Stimulated activated CD4-positive, alpha-beta T cell treated with anti-CD3 and anti-CD28 coated beads, Interleukin-1b, Interleukin-23, amount 100 ng/mL, for 48 hours (primary cell): Measurements from ENCODE around the gene LRTM2.

Source experiments
- DNase-seq: peaks from one replicate; pipeline ENCODE4 v3.0.0-alpha.2; 2020

The LRTM2 gene

GRCh38 chr12:1820191-1820895 lies at the start of gene LRTM2:
TSS of gene LRTM2 (plus strand) at chr12:1820565. CDS start at chr12:1828149, 7,584 bp downstream.
- DNase-seq = no peak

GRCh38 chr12:1773937-1774655 lies 46.3 kb upstream of the LRTM2 start:
- no peak for DNase-seq

DNA sequence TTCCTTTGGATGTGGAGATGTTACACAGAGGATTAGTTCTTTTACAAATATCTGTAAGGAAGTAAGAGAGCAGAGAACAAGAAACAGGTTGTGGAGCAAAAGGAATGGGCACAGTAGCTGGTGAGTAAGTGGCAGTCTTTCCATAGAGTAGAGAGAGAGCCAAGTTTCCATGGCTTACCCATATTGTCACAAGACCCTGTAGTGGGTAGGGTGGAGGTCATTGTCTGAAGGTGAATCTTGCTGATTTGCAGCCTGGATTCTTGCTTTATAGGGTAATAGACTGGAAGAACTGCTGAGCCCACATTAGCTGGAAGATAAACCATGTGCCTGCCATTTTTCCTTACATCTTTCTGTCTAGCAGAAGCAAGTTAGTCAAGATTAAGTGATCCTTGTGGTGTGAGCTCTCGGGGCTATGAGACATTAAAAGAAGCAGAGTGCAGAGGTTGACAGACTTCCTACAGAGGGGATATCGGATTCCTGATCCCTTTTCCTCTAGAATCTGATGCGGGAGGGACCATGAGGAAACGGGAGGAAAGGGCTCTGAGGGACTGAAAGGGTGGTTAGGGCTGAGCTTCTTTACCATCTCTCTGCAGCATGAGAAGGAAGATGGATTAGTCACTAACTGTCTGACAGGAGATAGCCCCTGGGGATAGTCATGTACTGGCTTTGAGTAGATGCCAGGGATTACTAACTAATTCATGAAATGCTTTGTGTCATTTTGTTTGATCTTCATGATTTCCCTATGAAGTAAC lies 44.0 kb upstream of the LRTM2 start:
- DNase-seq = no peak

DNA sequence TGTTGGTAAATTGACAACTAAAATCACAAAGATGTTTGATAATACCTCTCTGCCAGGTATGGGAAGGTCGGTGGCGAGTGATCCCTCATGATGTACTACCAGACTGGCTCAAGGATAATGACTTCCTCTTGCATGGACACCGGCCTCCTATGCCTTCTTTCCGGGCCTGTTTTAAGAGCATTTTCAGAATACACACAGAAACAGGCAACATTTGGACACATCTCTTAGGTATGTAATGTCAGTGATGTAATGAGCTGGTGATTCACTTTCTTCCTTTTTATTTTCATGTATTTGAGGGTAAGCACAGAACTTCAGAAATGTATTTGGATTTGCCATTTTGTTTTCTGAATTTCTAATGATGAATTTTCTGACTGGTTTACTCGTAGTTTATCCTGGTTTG lies 42.6 kb upstream of the LRTM2 start:
- DNase-seq = no peak

DNA sequence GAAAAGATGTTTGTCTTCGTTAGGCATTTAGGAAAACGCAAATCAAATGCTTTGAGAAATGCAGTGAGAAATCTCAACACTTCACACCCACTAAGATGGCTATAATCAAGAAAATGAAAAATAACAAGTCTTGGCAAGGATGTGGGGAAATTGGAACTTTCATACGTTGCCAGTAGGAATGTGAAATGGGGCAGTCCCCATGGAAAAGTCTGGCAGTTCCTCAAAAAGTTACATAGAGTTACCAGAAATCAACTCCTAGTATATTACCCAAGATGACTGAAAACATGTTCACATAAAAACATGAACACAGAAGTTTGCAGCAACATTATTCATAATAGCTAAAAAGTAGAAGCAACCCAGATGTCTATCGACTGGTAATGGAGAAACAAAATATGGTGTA lies 41.5 kb upstream of the LRTM2 start:
- no peak for DNase-seq

DNA sequence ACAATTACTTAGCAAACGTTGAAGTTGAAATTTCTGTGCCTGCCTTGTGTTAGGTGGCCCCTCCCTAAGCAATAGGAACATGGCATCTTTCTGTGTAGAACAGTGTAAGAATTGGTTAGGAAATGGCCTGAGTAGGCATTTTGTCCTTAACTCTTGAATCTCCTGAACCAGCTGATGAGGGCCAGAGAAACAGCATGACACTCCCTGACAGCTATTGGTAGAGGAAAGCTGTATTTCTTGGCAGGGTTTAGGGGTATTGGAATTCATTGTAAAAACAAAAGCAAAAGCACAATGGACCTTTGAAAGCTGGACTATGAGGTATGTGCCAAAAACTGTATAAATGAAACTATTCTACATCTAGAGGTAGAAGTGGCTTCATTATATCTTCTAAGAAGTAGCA lies 40.6 kb upstream of the LRTM2 start:
- no peak for DNase-seq

- DNase-seq = no peak
These were observed 38.6 kb upstream of the LRTM2 start for GRCh38 chr12:1781772-1782171.

GRCh38 chr12:1782215-1782614 lies 38.1 kb upstream of the LRTM2 start:
- DNase-seq = no peak

DNA sequence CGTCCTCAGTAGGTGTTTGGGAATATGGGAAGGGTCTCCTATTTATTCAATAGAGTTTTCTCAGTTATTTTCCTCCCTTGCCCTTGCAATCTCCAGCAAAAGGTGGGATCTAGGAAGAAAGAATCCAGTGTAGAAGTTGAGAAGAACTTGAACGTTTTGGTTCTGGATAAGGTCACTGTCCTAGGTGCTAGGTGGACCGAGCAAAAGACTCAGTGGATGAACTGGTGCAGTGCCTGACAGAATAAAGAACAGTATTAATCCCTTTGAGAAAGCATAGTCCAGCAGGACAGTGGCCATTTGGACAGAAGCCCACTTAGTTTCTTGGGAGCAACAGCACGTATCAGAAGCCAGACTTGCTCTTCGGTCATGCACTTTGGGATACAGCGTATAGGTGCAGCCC lies 32.7 kb upstream of the LRTM2 start:
- DNase-seq = no peak

DNA sequence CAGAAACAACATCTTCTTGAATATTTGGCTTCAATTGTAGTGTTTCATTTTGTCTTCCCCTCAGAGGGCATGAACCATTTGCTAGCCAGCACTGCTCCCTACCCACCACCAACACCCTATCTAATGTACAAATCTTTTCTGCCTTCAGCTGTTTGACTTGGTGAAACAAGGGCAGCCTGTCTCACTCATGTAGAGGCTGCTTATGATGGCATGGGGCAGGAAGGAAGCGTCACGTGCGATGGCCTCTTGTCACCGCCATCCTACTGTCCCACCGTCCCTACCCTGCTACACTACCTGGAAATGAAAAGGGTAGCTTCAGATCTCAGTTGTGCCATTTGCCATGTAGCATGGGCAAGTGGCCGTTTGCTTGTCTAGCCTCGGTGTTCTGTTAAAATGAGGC lies 29.9 kb upstream of the LRTM2 start:
- DNase-seq = no peak

- peak; percentile 60 for DNase-seq
These were observed 29.1 kb upstream of the LRTM2 start for GRCh38 chr12:1791104-1791841.

- no peak for DNase-seq
These were observed 28.0 kb upstream of the LRTM2 start for GRCh38 chr12:1792406-1792805.

GRCh38 chr12:1793426-1794210 lies 26.7 kb upstream of the LRTM2 start:
- no peak for DNase-seq

DNA sequence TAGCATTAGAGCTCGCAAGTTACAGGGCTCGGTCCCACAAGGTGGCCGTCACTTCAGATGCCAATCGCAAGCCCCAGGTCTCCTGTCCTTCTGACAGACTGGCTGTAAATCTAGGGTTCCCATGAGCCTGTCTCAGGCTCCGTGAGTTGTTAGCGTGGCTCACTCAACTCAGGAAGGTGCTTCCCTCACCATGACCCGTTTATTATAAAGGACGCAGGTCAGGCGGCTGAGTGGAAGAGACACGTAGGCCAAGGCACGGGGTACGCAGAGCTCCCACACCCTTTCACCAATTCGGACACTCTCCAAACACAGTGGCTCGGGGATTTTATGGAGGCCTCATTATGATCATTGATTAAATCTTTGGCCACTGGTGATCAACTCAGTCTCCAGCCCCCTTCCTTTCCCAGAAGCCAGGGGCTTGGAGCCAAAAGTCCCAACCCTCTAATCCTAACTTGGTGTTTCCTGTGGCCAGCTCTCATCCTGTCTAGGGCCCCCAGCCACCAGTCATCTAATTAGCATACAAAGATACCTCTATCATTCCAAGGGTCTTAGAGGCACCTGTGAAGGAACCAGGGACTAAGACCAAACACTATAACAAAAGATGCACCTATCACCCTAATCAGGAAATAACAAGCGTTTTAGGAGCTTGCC lies 25.8 kb upstream of the LRTM2 start:
- DNase-seq = no peak

GRCh38 chr12:1795221-1795784 lies 25.1 kb upstream of the LRTM2 start:
- DNase-seq = no peak

DNA sequence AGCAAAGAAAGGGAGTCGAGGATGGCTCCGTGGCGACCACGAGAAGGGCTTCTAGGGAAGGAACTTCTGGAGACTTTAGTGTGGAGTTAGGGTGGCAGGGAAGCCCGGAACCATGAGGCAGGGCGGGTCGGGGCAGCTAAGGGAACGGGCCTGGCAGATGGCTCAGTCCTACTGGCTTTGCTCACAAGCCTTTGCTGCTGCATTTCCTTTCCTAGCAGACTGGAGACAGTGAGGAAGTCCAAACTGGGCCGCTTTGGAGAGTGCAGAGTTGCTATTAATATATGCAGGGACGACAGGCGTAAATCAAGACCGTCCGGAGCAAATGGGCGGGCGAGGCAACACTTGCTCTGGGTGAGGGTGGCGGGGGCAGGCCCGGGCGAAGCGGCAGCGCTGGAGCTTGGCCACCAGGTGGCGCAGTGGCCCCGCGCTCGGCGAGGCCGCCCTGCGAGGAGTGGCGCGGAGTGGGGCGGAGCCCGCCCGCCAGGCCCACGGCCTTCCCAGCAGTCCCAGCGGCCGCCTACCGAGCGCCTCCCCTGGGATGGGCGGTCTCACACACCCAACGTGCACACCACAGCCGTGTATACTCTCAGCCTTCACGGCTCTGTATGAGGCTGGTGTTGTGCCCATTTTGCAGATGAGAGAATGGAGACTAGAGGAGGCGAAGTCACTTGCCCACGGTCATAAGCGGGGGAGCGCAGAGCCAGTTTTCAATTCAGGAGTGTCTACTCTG lies 24.4 kb upstream of the LRTM2 start:
- peak; percentile 95 for DNase-seq

DNA sequence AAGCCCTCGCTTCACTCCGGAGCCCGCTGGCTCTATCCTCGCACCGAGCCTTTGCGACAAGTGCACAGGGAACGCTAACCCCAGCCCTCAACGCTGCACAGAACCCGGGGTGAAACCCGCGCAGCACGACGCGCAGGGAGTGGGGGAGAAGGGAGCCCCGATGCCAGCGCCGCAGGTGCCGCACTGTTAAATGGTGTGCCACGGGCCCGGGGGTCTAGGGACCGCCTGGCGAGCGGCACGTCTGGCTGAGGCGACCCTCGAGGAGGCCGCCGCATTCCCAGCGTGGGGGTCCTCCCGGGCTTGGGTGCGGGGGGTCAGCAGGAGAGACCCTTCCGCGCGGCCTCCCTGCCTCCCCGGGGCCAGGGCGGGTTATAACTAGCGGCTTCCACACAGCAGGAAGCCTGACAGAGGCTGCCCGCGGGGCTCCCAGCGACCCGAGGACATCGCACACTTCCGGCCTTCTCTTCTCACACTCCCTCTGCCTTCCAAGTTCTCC lies 23.8 kb upstream of the LRTM2 start:
- DNase-seq = peak; percentile 50

DNA sequence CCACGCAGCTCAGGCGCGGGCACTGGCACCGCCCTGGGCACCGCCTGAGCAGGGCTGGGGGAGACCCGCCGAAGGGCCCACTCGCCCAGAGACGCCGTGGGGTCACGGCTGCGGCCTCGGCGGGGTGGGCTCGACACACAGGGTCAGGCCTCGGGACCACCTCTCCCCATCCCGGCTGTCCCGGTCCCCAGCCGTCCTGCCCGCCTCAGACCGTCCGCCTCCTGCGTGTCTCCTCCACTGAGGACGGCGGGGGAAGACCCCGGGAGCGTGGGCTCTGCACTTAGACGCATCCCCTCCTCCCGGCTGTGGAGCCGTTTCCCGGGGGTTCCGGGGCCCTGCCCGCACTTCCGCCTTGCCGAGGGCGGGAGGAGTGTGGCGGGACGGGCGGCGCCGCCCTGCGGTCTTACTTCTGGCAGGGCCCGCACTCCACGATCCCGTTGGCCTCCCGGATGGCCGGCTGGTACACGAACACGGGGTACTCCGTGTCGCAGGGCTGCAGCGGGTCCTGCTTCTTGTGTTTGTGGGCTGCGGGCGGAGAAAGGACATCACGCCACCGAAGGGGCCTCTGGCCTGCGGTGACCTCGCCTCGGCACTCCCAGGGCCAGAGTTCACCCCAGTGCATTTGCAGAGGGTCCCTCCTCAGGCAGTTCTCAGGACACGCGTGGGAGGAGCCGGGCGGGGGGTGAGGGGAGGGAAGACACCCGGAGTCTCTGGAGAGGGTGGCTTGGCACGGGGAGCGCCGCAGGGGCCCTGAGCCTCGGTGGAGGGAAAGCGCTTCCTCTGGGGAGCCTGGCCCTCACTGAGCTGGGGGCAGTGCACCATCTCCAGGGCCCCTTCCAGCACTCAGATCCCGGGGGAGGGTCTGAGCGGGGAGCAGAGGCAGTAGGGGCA lies 23.1 kb upstream of the LRTM2 start:
- peak; percentile 64 for DNase-seq

- DNase-seq = no peak
These were observed 22.2 kb upstream of the LRTM2 start for GRCh38 chr12:1797991-1798640.
